NCI-H446 (cell line): ENCODE measurements around the gene ELAVL2.
"Not testable (repeated sequence)": the region's sequence is repeated elsewhere in the genome, so short reads cannot be mapped to it uniquely, and the experiment has no call there.

Experiments used
- DNase-seq, 2 experiments: peaks; one replicate each; lab custom pipeline; 2025; lab: John Stamatoyannopoulos, UW

Gene ELAVL2

DNA sequence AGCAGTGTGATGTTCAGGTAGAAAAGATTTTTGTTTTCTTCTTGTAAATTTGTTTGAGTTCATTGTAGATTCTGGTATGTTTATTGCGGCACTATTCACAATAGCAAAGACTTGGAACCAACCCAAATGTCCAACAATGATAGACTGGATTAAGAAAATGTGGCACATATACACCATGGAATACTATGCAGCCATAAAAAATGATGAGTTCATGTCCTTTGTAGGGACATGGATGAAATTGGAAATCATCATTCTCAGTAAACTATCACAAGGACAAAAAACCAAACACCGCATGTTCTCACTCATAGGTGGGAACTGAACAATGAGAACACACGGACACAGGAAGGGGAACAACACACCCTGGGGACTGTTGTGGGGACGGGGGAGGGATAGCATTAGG lies 103.0 kb downstream of the ELAVL2 start:
- DNase-seq = not testable (repeated sequence)

DNA sequence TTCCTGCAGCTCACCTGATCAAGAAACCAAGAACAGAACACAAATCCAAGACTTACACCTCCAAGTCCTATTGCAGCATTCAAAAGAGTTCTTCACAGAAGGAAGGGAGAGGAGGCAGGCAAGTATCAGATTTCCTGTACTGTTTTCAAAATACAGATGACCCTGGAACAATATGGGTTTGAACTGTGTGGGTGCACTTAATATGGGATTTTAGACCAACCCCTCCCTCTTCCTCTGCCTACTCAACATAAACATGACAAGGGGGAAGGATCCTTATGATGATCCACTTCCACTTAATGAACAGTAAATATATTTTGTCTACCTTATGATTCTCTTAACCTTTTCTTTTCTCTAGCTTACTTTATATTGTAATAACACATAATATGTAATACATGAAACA lies 104.6 kb downstream of the ELAVL2 start:
- no peak for DNase-seq

DNA sequence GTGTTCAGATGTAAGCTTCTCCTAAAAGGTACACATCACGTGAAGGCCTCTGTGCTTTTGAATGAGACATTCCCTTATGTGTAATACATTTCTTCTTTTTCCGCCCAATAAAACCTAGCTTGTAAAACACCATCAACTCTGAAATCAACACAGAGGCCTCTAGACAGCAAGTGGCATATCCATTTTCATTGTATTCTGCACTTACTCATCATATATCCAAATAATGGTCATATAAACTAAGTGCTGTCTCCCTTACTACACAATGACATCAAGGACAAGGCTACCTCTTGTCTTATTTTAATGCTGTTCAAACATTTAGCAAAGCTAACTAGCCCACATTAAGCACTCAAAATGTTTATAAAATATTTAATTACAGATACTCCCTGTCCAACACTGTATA lies 108.5 kb downstream of the ELAVL2 start:
- no peak for DNase-seq

DNA sequence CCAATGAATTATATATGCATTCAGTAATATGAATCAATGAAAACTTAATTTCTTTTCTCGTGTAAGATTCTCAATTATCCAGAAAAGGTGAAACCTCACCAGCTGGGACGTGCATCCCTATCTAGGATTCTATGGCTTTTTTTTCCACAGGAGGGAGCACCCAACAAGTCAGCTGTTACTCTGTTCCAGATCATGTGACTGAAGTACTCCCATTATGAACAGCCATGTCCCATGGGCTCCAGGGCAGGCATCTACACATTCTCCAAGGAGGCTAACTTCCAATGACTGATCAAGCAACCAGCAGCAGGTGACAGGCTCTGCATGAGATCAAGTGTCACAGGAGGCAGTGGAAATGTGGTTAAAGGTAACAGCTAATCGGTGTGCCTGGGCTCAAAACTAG lies 118.8 kb downstream of the ELAVL2 start:
- no peak for DNase-seq

DNA sequence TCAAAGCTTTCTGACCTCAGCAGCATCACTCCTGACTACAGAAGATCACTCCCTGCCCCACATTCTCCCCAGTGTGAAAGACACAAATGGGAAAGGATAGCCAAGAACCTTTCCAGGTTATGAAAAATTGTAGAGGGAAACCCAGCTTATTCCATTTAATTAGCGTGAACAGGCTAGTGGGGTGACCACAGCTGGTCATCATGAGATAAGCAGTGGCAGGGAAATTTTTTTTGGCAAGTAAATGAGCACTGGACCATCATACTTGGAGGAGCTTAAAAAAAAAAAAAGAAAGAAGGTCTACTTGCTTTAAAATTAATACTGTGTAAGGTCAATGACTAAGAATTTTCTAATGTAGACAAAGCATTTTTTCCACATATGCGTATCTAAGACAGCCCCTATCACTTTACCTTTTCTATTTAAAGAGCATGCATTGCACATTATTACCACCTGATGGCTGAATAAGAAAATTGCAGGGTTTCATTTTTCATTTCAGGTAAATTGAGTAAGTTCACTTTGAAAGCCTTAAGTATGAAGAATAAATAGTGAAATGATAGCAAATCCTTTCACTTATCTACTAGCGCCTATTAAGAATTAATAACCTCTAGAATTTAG lies 123.6 kb downstream of the ELAVL2 start:
- no peak for DNase-seq

DNA sequence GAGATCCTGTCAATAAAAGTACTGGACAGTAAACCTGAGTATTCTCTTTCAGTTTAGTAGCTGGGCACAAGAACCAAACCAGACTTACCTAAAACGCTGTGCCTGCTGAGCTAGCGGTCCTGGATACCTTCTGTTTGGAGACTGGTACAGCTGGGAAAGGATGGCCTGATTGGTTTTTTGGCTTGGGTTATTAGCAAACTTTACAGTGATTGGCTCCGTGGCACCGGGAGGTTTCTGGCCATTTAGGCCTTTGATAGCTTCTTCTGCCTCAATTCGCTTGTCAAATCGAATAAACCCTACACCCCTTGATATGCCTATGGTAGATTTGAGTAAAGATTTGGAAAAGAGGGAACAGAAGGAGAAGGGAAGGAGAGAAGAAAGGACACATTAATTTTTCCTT lies 124.7 kb downstream of the ELAVL2 start:
- peak in 1 of 2 experiments; percentile 42 for DNase-seq

DNA sequence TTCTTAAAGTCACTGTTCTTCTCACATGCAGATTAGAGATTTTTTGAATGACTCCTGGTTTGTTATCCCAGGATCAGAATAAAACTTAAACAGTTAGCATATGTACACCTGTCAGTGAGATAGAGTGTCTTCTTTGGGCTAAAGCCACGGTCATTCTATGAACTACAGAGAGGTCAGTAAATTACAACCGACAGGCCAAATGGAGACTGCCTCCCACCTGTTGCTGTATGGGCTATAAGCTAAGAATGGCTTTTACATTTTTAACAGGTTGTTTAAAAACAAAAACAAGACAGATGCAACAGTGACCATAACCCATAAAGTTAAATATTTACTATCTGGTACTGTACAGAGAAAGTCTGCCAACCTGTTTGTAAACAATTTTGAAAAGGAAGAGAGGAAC lies 125.7 kb downstream of the ELAVL2 start:
- no peak for DNase-seq

DNA sequence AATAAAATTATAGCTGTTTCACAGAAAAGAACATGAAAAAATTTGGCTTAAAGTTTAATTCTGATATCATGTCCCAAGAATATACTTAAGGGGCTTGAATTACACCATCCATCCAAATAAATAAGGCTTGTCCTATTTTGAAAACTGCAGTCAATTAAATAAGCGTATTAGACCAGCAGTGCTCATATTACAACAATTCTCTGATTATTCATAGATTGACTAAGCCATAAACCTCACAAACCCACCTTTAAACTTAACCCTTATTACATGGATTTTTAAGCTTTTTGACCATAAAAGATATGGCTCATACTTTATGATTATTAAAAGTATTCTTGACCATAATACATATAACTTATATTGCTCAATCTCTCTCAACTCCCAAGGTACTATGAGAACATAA lies 127.9 kb downstream of the ELAVL2 start:
- no peak for DNase-seq

DNA sequence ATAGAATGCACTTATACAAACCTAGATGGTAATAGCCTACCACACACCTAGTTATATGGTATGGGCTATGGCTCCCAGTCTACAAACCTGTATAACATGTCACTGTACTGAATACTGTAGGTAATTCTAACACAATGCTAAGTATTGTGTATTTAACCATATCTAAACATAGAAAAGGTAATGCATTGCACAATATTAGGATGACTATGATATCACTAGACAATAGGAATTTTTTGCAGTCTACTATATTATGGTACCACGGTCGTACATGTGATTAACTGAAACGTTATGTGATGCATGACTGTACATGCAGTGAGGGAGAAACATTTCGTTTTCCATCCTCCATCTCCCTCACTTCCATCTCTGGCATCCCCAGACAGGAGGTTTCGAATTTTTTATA lies 130.5 kb downstream of the ELAVL2 start:
- no peak for DNase-seq

DNA sequence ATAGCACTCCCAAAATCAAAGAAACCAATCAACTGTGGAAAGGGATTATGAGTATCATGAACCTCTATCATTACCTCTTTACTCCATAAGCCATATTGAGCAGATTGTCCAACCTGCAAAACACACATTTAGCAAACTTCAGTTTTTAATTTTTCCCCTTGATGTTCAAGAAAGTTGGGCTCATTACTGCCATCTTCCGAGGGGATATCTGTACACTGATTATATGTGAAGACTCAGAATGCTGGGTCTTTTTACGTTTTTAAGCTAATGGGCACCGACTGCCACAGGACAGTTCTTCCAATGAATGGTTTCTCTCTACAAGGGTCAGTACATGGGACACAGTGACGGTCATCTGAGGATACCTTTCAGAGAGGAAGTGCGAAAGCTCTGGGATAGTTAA lies 132.7 kb downstream of the ELAVL2 start:
- DNase-seq = no peak

DNA sequence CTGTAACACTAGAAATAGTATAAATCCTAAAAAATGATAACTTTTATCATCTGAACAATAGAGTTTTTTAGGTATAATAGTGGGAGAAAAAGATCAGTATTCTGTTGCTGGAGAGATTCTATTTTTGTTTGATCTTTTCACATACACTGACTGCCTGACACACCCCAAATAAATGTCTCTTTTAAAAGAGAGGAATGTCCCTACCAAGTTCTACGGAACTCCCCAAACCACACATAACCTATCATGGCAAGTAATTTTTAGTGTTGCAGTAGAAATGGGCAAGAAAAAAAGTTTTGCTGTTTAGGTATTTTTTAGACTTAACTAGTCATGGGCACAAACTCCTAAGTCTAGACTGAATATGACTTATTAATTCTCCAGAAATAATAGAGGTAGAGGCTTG lies 139.1 kb downstream of the ELAVL2 start:
- no peak for DNase-seq

DNA sequence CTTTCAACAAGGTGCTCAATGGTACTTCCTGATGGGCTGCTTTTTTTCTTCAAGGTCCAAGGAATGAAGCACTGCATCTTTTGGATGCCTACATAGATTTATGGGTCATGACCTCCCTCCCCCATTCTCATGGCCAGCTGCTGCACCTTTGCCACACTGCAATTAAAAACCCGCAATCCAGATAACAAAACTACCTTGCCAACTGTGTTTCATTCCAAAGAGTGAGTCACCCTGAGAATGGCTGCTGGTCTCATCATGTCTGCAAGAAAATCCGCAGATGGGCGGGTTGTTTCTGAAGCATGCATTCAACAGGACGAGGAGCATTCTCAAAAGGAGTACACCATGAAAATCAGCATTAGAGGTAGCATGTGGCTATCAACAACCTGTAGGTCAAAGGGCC lies 139.8 kb downstream of the ELAVL2 start:
- peak in 1 of 2 experiments; percentile 42 for DNase-seq

DNA sequence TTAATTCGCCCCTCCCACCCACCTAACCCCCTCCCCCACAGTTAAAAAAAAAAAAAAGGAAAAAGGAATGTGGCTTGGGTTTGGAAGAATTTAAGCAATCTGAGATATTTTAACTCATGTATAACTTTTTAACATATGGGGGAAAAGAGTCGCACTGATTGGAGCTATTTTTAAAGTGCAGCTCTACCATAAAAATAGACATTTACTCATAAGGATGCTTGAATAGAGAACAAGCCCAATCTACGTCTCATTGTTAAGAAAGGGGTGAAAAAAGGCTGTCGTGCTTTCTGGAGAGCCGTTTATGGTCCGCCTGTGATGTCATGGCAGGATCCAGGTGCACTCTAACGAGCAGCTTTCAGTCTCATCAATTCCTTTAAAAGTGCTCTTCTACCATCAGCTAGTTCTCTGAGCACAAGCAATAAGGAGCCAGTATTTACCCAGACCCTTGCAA lies 142.4 kb downstream of the ELAVL2 start:
- no peak for DNase-seq

DNA sequence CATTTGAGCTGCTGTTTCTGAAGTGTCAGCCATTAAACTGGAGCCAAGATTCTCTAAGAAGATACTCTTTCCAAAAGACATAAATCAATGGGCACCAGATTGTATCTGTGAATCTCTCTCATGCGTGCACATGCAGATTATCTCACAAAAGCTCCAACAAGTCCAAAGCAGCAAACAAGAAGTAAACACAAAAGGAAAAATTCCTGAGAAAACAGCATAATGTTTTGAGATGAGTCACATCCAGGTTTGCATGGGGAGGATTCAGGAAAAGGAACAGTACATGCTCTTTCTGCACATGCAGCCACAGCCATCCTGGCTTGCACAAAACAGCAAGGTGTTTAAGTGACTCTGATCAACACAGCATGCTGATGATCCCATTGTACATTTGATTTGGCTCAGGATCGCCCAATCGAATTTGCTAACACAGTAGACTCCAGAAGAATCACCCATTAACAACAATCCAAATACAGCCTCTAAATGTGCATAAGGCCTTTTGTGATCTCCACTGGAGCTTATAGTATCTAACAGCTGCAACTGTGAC lies 143.1 kb downstream of the ELAVL2 start:
- DNase-seq = peak; percentile 30 to 62

DNA sequence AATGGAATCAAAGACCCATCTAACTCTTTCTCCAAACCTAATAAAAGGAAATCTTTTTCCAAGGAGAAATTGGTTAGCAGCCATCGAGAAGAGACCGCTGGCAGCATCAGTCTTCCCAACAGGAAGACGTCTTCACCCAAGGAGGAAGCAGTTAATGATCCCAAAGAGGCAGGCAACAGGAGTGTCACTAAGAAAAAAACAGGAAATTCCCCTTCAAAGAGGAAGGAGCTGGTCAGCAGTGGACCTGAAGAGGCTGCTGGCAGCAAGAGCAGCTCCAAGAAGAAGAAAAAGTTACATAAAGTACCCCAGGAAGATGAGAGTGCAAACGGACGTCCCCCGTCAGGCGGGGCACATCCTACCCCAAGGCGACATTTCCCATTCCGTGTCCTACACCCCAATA lies 143.7 kb downstream of the ELAVL2 start:
- DNase-seq = no peak

DNA sequence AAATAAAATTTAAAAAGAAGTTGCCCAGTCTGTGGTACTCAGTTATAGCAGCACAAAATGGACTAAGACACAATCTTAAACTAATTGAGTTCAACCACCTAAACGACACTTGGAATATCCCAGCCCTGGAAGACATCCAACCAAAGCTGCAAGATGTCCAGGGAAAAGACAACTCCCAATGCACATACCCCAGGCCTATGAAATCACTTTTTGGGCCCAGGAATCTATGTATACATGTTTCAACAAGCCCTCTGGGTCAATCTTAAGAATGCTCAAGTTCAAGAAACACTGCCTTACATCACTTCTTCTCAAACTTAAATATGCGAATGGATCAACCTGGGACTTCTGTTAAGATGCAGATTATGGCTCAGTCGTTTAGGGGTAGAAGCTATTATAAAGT lies 148.6 kb downstream of the ELAVL2 start:
- peak in 1 of 2 experiments; percentile 75 for DNase-seq

DNA sequence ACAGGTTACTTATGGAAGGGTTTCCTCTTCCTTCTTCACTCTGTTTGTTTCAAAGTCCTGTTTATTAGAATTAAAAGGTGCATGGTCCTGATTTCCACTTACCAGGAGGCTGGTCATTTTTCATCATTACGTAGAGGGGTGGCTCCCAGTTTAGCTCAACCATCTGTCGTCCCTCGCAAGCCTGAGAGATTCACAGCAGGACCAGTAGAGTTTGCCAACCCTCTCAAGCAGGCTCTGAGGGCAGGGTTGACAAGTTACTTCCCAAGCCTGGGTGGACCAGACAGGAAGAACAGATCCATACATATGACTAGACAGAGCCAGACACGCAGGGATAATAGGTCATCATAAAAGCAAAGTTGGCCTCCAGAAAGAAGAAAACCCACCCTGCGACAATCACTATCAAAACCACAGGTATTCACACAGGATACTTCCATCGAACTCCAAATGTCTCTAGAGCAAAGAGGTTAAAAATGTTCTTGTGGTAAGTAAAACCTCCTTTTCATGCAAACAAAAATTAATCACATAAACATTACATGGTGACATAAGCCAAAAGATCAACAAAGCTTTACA lies 151.9 kb downstream of the ELAVL2 start:
- peak; percentile 90 to 96 for DNase-seq

DNA sequence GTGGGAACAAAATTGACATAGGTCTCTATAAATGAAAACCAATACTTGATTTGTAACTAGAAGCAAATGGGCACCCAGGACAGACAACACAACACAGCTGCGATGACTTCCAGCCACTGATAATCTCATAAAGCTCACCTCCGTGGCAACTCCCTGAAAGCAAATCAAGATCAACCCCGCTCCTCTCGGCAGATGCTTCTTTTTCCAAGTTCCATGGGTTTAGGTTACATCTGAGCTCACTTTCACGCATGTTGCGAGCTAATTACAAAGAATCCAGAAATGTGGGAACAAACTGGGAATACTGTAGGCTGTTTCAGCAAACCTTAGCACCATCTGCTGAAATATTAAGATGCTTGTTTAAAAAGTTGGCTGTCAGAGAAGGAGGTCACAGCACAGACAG lies 153.9 kb downstream of the ELAVL2 start:
- peak in 1 of 2 experiments; percentile 64 for DNase-seq

DNA sequence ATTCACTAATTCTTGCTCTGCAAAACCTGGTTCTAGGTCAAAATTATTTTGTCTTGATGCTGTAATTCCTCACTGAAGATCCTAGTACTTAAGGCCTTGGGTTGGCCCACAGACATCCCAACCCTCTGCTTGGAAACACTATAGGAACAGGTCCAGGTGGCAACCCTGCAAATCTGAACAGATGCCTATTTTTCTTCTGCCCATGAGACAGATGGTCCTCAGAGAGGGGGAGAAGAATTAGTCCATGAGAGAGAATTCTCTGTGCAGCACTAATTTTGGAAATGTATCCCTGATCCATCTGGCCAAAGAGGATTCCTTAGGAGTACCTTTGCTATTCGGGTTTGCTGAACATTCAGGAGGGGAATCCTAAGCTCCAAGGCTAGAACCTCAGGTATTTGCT lies 156.3 kb downstream of the ELAVL2 start:
- DNase-seq = peak; percentile 33 to 90

DNA sequence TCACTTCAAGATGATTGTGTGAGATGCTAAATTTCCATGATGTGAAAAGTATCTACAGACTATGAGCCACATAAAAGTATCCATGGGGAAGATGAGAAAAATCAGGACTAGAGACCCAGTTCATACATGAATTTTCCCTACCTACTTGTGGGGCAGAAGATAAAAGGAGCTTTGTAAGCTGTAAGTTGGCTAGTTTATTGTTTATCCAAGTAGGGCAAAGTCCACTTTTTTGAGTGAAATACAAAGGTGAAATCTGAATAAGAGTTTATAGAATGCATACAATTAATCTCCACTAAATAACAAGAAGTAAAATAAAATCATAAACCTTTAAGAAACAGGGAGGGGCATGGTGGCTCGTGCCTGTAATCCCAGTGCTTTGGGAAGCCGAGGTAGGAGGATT lies 160.4 kb downstream of the ELAVL2 start:
- DNase-seq = no peak

DNA sequence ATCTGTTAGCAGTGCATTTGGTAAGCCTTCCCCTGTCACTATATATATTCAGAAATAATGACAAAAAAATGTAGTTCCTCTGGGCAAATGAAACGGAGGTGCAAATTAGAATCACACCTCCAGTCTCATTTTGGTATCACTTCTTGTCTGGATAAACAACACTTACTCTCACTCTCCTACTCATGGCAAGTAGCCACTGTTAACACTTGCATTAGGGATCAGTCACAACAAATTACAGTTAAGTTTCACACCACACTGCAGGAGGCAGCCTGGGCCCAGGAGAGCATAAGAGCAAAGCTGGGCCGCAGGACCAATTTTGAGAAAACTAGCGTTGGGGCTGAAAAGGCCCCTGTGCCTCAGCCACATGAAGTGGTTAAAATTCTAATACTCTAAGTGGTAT lies 161.0 kb downstream of the ELAVL2 start:
- DNase-seq = no peak

DNA sequence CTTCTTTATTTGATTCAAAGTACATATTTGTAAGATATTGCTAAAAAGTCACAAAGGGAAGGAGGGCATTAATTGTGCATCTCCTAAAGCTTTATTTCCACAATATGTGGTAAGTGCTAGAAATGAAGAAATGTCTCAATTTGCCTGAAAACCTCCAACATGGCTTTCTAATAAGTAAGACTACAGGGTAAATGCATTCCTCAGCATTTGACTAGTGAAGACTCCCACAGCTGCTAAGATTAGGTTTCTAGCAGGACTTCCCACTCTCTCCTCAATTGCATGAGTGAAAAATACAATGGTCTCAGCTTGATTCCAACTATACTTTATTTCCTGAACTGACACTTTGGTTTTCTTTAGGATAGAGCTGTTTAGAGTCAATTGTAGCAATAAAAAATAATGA lies 162.1 kb downstream of the ELAVL2 start:
- no peak for DNase-seq

DNA sequence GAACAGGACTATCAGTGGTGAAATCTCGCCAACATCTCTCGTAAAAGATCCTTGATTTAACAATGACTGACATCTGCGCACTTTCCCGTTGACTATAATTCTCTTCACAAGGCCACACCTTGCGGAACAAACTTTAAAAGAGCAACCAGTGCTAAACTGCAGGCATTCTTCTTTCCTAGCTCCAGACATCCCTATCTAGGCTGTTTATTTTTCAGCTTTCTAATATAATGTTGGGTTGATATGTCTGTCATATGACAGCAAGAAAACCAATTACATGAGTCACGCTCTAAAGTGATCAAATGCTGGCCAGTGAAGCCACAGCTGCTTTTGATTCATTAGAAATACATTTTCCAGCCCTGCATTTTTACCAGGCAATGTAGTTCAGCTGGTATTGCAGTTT lies 162.5 kb downstream of the ELAVL2 start:
- no peak for DNase-seq

DNA sequence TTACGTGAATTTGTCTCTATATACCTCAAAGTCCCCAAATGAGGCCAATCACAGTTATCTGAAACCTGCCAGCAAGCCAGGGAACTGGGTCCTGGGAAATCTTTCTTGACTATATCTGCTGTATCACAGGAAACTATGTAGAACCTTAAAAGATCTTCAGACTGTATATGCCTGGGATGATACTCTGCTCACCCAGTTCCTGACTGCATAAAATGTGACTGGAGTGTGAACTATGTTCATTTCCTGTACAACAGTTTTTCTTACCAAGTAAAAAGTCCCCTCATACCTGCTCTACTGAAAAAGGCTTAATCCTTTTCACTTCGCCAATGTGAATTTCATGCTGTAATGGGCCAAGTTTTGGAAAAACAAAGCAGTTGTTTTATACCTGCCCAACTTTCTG lies 162.9 kb downstream of the ELAVL2 start:
- DNase-seq = no peak
